IMR-90 (cell line): ENCODE data around the gene RAP2C. TPM values are rescaled to one million over a fixed set of nuclear protein-coding genes. Genes with fewer than 3 reads are reported as not detected.

ENCODE experiments used
- ATAC-seq: fragments of 200-7000 bp; cut with Tn5 transposase; 2 replicates; pipeline ENCODE4 v1.9.1; 2020; ENCODE audit warnings: low read depth, mild to moderate bottlenecking, moderate library complexity
- BruUV-seq: library from RNA; stranded (reverse); fragments of 400-500 nt; replicated peaks from 2 replicates; lab custom pipeline; 2021; lab: Mats Ljungman, UMichigan
- CTCF ChIA-PET: fragments of 300-600 bp; formaldehyde crosslinking; extraction: SDS; loops from one replicate; lab custom pipeline; 2021; ENCODE audit warnings: antibody characterized with exemption; lab: Yijun Ruan, JAX
- POLR2A ChIA-PET: fragments of 300-600 bp; sonication (Branson Sonifier 250); formaldehyde crosslinking; loops from one replicate; lab custom pipeline; 2022; ENCODE audit warnings: antibody characterized with exemption; ENCODE audit not compliant: unreplicated experiment; lab: Charles Lee
- DNase-seq: peaks from one replicate; pipeline ENCODE4 v3.0.0; 2013
- H2AFZ ChIP-seq: replicated peaks from 2 replicates; pipeline ENCODE3; 2013; ENCODE audit warnings: low read length, mild to moderate bottlenecking; ENCODE audit not compliant: poor library complexity
- H2AK5ac ChIP-seq: 2 replicates; pipeline ENCODE4 v1.6.1; 2013; ENCODE audit warnings: low read depth, low read length, inconsistent platforms
- H2AK9ac ChIP-seq: replicated peaks from 2 replicates; pipeline ENCODE3; 2013; ENCODE audit warnings: mild to moderate bottlenecking, low read depth, low read length, moderate library complexity; ENCODE audit not compliant: poor library complexity
- H2BK120ac ChIP-seq: 2 replicates; pipeline ENCODE4 v1.6.1; 2013; ENCODE audit warnings: low read depth, low read length, inconsistent platforms
- H2BK15ac ChIP-seq: 3 replicates; pipeline ENCODE4 v1.6.1; 2013; ENCODE audit warnings: low read depth, low read length, inconsistent platforms
- H2BK20ac ChIP-seq: 2 replicates; pipeline ENCODE4 v1.6.1; 2013; ENCODE audit warnings: low read depth, mild to moderate bottlenecking, inconsistent platforms, low read length, moderate library complexity
- H2BK5ac ChIP-seq: 2 replicates; pipeline ENCODE4 v1.6.1; 2013; ENCODE audit warnings: mild to moderate bottlenecking, low read depth, low read length, inconsistent platforms; ENCODE audit not compliant: poor library complexity, severe bottlenecking
- H3K14ac ChIP-seq: replicated peaks from 2 replicates; pipeline ENCODE4 v1.6.1; 2013; ENCODE audit warnings: low read depth, low read length, inconsistent platforms
- H3K18ac ChIP-seq: 2 replicates; pipeline ENCODE4 v1.6.1; 2013; ENCODE audit warnings: low read depth, low read length, control low read depth
- H3K23ac ChIP-seq: 2 replicates; pipeline ENCODE4 v1.6.1; 2013; ENCODE audit warnings: low read depth, low read length, inconsistent platforms
- H3K27ac ChIP-seq: 2 replicates; pipeline ENCODE4 v1.5.1; 2013; ENCODE audit warnings: mild to moderate bottlenecking, control low read depth, low read length; ENCODE audit not compliant: insufficient read depth
- H3K27me3 ChIP-seq: 2 replicates; pipeline ENCODE4 v1.6.1; 2013; ENCODE audit warnings: low read length; ENCODE audit not compliant: control insufficient read depth, insufficient read depth
- H3K36me3 ChIP-seq: 2 replicates; pipeline ENCODE4 v1.6.1; 2013; ENCODE audit warnings: low read length, mixed read lengths; ENCODE audit not compliant: control insufficient read depth, insufficient read depth
- H3K4ac ChIP-seq: 2 replicates; pipeline ENCODE4 v1.6.1; 2013; ENCODE audit warnings: low read depth, low read length, inconsistent platforms
- H3K4me1 ChIP-seq: 2 replicates; pipeline ENCODE4 v1.6.1; 2013; ENCODE audit warnings: low read length, mixed read lengths; ENCODE audit not compliant: control insufficient read depth, insufficient read depth
- H3K4me2 ChIP-seq: 2 replicates; pipeline ENCODE4 v1.6.1; 2013; ENCODE audit warnings: low read depth, mild to moderate bottlenecking, control low read depth, low read length, moderate library complexity
- H3K4me3 ChIP-seq: 2 replicates; pipeline ENCODE4 v1.5.1; 2013; ENCODE audit warnings: low read depth, mild to moderate bottlenecking, control low read depth, low read length, moderate library complexity; ENCODE audit not compliant: insufficient read depth
- H3K56ac ChIP-seq: 2 replicates; pipeline ENCODE4 v1.6.1; 2013; ENCODE audit warnings: low read length, inconsistent platforms; ENCODE audit not compliant: insufficient read depth; ENCODE audit errors: extremely low read depth
- H3K79me1 ChIP-seq, 2 experiments: 2 replicates each; pipeline ENCODE4 v1.6.1; 2013; ENCODE audit warnings: low read length in 2 of 2, inconsistent platforms in 1 of 2, low read depth in 1 of 2
- H3K9ac ChIP-seq: 2 replicates; pipeline ENCODE4 v1.6.1; 2013; ENCODE audit warnings: low read depth, low read length, control low read depth
- H3K9me1 ChIP-seq: 2 replicates; pipeline ENCODE4 v1.6.1; 2013; ENCODE audit warnings: low read length, inconsistent platforms; ENCODE audit not compliant: insufficient read depth
- H3K9me3 ChIP-seq: 2 replicates; pipeline ENCODE4 v1.6.1; 2013; ENCODE audit warnings: low read length; ENCODE audit not compliant: control insufficient read depth, insufficient read depth
- H4K20me1 ChIP-seq: 2 replicates; pipeline ENCODE4 v1.6.1; 2013; ENCODE audit warnings: low read length, inconsistent platforms; ENCODE audit not compliant: insufficient read depth
- H4K5ac ChIP-seq: 2 replicates; pipeline ENCODE4 v1.6.1; 2013; ENCODE audit warnings: mild to moderate bottlenecking, low read depth, low read length, control low read depth
- H4K8ac ChIP-seq, 2 experiments: 2 replicates each; pipeline ENCODE4 v1.6.1; 2013; ENCODE audit warnings: low read depth in 2 of 2, low read length in 2 of 2, control low read depth in 1 of 2, inconsistent platforms in 1 of 2
- H4K91ac ChIP-seq: 2 replicates; pipeline ENCODE4 v1.6.1; 2013; ENCODE audit warnings: low read depth, low read length, inconsistent platforms; ENCODE audit not compliant: insufficient read depth
- CEBPB ChIP-seq: IDR thresholded peaks from 2 replicates; pipeline ENCODE4 v1.6.1; 2012; ENCODE audit warnings: low read depth, low read length, improper control_type of control experiment
- CHD1 ChIP-seq: IDR thresholded peaks from 2 replicates; pipeline ENCODE4 v1.6.1; 2012; ENCODE audit warnings: low read depth, low read length, improper control_type of control experiment
- FOS ChIP-seq: fragments of 150-350 bp; IDR thresholded peaks from 2 replicates; pipeline ENCODE4 v1.6.1; 2016; ENCODE audit warnings: low read depth, low read length
- MAZ ChIP-seq: IDR thresholded peaks from 2 replicates; pipeline ENCODE4 v1.6.1; 2012; ENCODE audit warnings: low read depth, mild to moderate bottlenecking, low read length, improper control_type of control experiment, moderate library complexity, borderline replicate concordance
- NFE2L2 ChIP-seq: fragments of 150-350 bp; IDR thresholded peaks from 2 replicates; pipeline ENCODE4 v1.6.1; 2016; ENCODE audit warnings: low read depth, mild to moderate bottlenecking, low read length
- POLR2A ChIP-seq: IDR thresholded peaks from 2 replicates; pipeline ENCODE4 v1.6.1; 2012; ENCODE audit warnings: mild to moderate bottlenecking, low read depth, low read length
- RAD21 ChIP-seq: IDR thresholded peaks from 2 replicates; pipeline ENCODE4 v1.6.1; 2012; ENCODE audit warnings: low read length, improper control_type of control experiment
- RFX5 ChIP-seq: IDR thresholded peaks from 2 replicates; pipeline ENCODE4 v1.8.0; 2012; ENCODE audit warnings: low read depth, mild to moderate bottlenecking, low read length, moderate library complexity
- SMC3 ChIP-seq: fragments of 150-350 bp; IDR thresholded peaks from 2 replicates; pipeline ENCODE4 v1.6.1; 2016; ENCODE audit warnings: low read depth, mild to moderate bottlenecking, antibody characterized with exemption, low read length, moderate library complexity
- WGBS, 2 experiments: methylation state at CpG; one replicate each; pipeline versions ENCODE4 v1.1.5 to v1.1.7; 2013; ENCODE audit warnings: missing lambda C conversion rate in 2 of 2; ENCODE audit not compliant: insufficient read length in 1 of 2; ENCODE audit errors: extremely low coverage in 2 of 2; 5-methylcytosine and 5-hydroxymethylcytosine counted together
- dilution Hi-C: fragments of 300-500 bp; cut with HindIII; formaldehyde crosslinking; loops from one replicate; pipeline ENCODE4 v1.14.3; 2018; ENCODE audit warnings: low sequenced_read_pairs; ENCODE audit not compliant: unreplicated experiment
- in situ Hi-C: fragments of 300-500 bp; cut with MboI; formaldehyde crosslinking; loops from 3 replicates; pipeline ENCODE4 v1.14.3; 2019; ENCODE audit warnings: low sequenced_read_pairs, inconsistent platforms, mixed read lengths
- intact Hi-C: fragments of 100-400 bp; cut with micrococcal nuclease; formaldehyde crosslinking; loops from 2 replicates; pipeline ENCODE4 v1.10.0; 2022
- polyA plus RNA-seq, 3 experiments: library from polyadenylated mRNA; depleted of rRNA; stranded (reverse); fragments of >200 nt; gene quantifications; 2 replicates each; pipeline ENCODE4 v1.2.3, GENCODE V29; 2012; ENCODE audit warnings: low replicate concordance in 1 of 3
- total RNA-seq: library from RNA; depleted of rRNA; stranded (reverse); fragments of >200 nt; gene quantifications from 2 replicates; pipeline ENCODE4 v1.2.3, GENCODE V29; 2012
- TF ChIP-seq, protein P1 (sequence below): fragments of 150-350 bp; IDR thresholded peaks from 2 replicates; pipeline ENCODE4 v1.6.1; 2016; ENCODE audit warnings: low read depth, mild to moderate bottlenecking, low read length, moderate library complexity, borderline replicate concordance
- TF ChIP-seq, protein P2 (sequence below): fragments of 150-350 bp; IDR thresholded peaks from 2 replicates; pipeline ENCODE4 v1.6.1; 2017; ENCODE audit warnings: mild to moderate bottlenecking, antibody characterized with exemption, low read length, low read depth
- TF ChIP-seq, protein P3 (sequence below): conservative IDR thresholded peaks from 2 replicates; pipeline ENCODE4 v1.5.1; 2012; ENCODE audit warnings: mild to moderate bottlenecking, low read depth, low read length, improper control_type of control experiment

RAP2C gene
- total and polyA plus RNA-seq, 2 of the 4 experiments (the other 2 are of a cell fraction) = 7.6 to 24.9 TPM

DNA sequence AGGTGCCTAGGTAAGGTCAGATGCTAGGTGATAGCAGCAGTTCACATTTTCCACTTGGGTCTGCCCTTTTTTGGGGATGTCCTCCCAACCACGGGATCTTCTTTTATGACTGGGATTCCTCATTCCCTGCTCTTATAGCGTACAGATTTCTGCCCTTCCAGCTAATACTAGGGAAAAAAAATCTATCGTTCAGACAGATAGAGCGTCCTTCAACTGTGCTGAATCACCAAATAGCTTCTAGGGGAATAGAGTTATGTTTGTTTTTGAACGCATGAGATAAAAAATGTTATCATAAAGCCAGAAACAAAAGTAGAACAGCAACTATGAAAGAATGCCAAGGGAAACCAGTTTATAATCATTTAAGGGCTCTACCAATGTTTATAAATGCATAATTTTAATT lies 13.0 kb downstream of the RAP2C start:
- Histone ChIP-seq H3K27ac (no peak overlapping the region), H2BK15ac (no peak overlapping the region), H4K20me1 (no peaks in the 10 kb centered on the region; the same call in 1 of the 2 replicates), H3K4me2 (no peak overlapping the region), H3K27me3 (no peaks in the 10 kb centered on the region), H2AFZ (no peak overlapping the region), H3K9me3 (no peaks in the 10 kb centered on the region), H3K9ac (no peak overlapping the region), H3K79me1 (peaks cover 0 to 9% of the 10 kb centered on the region in 2 experiments; a peak in 1 of 4 replicates), H4K5ac (no peak overlapping the region), H3K18ac (no peak overlapping the region), H4K91ac (no peak overlapping the region), H3K23ac (no peak overlapping the region), H3K4me1 (peaks cover 3% of the 10 kb centered on the region; the same call in 1 of the 2 replicates), H2AK5ac (no peak overlapping the region), H3K56ac (no peak overlapping the region), H3K4ac (no peak overlapping the region), H3K14ac (no peak overlapping the region), H2AK9ac (no peak overlapping the region), H3K36me3 (peaks cover 2% of the 10 kb centered on the region; the same call in 1 of the 2 replicates), H3K9me1 (no peaks in the 10 kb centered on the region), H4K8ac (no peak overlapping the region), H2BK5ac (no peak overlapping the region), H2BK120ac (no peak overlapping the region), H2BK20ac (no peak overlapping the region), H3K4me3 (no peak overlapping the region)
- no CpG with 5 or more reads among the region's 5 CpGs for WGBS, 2 experiments
- ChIA-PET CTCF (no interaction called here), POLR2A (no interaction called here)
- dilution Hi-C loops = no loop called here
- TF ChIP-seq, protein P1, sequence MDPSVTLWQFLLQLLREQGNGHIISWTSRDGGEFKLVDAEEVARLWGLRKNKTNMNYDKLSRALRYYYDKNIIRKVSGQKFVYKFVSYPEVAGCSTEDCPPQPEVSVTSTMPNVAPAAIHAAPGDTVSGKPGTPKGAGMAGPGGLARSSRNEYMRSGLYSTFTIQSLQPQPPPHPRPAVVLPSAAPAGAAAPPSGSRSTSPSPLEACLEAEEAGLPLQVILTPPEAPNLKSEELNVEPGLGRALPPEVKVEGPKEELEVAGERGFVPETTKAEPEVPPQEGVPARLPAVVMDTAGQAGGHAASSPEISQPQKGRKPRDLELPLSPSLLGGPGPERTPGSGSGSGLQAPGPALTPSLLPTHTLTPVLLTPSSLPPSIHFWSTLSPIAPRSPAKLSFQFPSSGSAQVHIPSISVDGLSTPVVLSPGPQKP = no peak
- TF ChIP-seq SMC3 (no peak), POLR2A (no peak), CEBPB (no peak), FOS (no peak), NFE2L2 (no peak), MAZ (no peak), CHD1 (no peak), RFX5 (no peak), RAD21 (no peak)
- TF ChIP-seq, protein P2, sequence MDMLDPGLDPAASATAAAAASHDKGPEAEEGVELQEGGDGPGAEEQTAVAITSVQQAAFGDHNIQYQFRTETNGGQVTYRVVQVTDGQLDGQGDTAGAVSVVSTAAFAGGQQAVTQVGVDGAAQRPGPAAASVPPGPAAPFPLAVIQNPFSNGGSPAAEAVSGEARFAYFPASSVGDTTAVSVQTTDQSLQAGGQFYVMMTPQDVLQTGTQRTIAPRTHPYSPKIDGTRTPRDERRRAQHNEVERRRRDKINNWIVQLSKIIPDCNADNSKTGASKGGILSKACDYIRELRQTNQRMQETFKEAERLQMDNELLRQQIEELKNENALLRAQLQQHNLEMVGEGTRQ = no peak
- TF ChIP-seq, protein P3, sequence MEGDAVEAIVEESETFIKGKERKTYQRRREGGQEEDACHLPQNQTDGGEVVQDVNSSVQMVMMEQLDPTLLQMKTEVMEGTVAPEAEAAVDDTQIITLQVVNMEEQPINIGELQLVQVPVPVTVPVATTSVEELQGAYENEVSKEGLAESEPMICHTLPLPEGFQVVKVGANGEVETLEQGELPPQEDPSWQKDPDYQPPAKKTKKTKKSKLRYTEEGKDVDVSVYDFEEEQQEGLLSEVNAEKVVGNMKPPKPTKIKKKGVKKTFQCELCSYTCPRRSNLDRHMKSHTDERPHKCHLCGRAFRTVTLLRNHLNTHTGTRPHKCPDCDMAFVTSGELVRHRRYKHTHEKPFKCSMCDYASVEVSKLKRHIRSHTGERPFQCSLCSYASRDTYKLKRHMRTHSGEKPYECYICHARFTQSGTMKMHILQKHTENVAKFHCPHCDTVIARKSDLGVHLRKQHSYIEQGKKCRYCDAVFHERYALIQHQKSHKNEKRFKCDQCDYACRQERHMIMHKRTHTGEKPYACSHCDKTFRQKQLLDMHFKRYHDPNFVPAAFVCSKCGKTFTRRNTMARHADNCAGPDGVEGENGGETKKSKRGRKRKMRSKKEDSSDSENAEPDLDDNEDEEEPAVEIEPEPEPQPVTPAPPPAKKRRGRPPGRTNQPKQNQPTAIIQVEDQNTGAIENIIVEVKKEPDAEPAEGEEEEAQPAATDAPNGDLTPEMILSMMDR = no peak
- ATAC-seq (peak; percentile 48; the same call in 1 of the 2 replicates), DNase-seq (peak; percentile 8)
- BruUV-seq = no TSS peak
- in situ Hi-C loops = no loop called here
- intact Hi-C loops = no loop called here
